ENCODE data around the gene RAB3IP.

The RAB3IP gene

GRCh38 chr12:69738351-69739286, at the start of gene RAB3IP:
Gene RAB3IP, plus strand, starts transcription at chr12:69738860. Its CDS starts 16,549 bp downstream, at chr12:69755409.
- DNase-seq (ENCODE audit: insufficient read length, low spot score) (peak; percentile 84), FAIRE-seq (peak; percentile 86)

- no peak for FAIRE-seq
- no peak for DNase-seq (ENCODE audit: insufficient read length, low spot score)
Observed at GRCh38 chr12:69689638-69690037, 49.0 kb upstream of the RAB3IP start.

- no peak for FAIRE-seq
- no peak for DNase-seq (ENCODE audit: insufficient read length, low spot score)
Observed at GRCh38 chr12:69694123-69694522, 44.5 kb upstream of the RAB3IP start.

- no peak for FAIRE-seq
- no peak for DNase-seq (ENCODE audit: insufficient read length, low spot score)
Observed at GRCh38 chr12:69698054-69698453, 40.6 kb upstream of the RAB3IP start.

GRCh38 chr12:69698769-69699540, 39.7 kb upstream of the RAB3IP start, which contains the start of gene BEST3:
Gene BEST3, minus strand, starts transcription at chr12:69699303. Its CDS starts 1,505 bp downstream, at chr12:69697798.
- no peak for DNase-seq (ENCODE audit: insufficient read length, low spot score)
- FAIRE-seq: no peak

GRCh38 chr12:69701826-69702225, 36.8 kb upstream of the RAB3IP start:
- DNase-seq (ENCODE audit: insufficient read length, low spot score) (no peak), FAIRE-seq (no peak)

GRCh38 chr12:69703146-69703642, 35.5 kb upstream of the RAB3IP start:
- no peak for FAIRE-seq
- no peak for DNase-seq (ENCODE audit: insufficient read length, low spot score)

- FAIRE-seq: no peak
Observed at GRCh38 chr12:69704357-69704756, 34.3 kb upstream of the RAB3IP start.

GRCh38 chr12:69708649-69709048, 30.0 kb upstream of the RAB3IP start:
- FAIRE-seq (no peak), DNase-seq (ENCODE audit: insufficient read length, low spot score) (no peak)

More at GRCh38 chr12:69704357-69704756, 34.3 kb upstream of the RAB3IP start:
- DNase-seq (ENCODE audit: insufficient read length, low spot score): no peak

GRCh38 chr12:69712826-69713225, 25.8 kb upstream of the RAB3IP start:
- DNase-seq (ENCODE audit: insufficient read length, low spot score) (no peak), FAIRE-seq (no peak)

- no peak for DNase-seq (ENCODE audit: insufficient read length, low spot score)
- no peak for FAIRE-seq
Observed at GRCh38 chr12:69714542-69714941, 24.1 kb upstream of the RAB3IP start.

- DNase-seq (ENCODE audit: insufficient read length, low spot score) (no peak), FAIRE-seq (no peak)
Observed at GRCh38 chr12:69719336-69720316, 19.0 kb upstream of the RAB3IP start.

GRCh38 chr12:69720750-69721149, 17.9 kb upstream of the RAB3IP start:
- FAIRE-seq: no peak
- no peak for DNase-seq (ENCODE audit: insufficient read length, low spot score)

GRCh38 chr12:69726922-69727321, 11.7 kb upstream of the RAB3IP start:
- DNase-seq (ENCODE audit: insufficient read length, low spot score): no peak
- FAIRE-seq: no peak

GRCh38 chr12:69732088-69732487, 6.6 kb upstream of the RAB3IP start:
- FAIRE-seq (no peak), DNase-seq (ENCODE audit: insufficient read length, low spot score) (no peak)

- no peak for FAIRE-seq
Observed at GRCh38 chr12:69733638-69734037, 5.0 kb upstream of the RAB3IP start.

GRCh38 chr12:69739287-69740191, 879 bp downstream of the RAB3IP start:
- FAIRE-seq (peak; percentile 79), DNase-seq (ENCODE audit: insufficient read length, low spot score) (peak; percentile 23)

More at GRCh38 chr12:69733638-69734037, 5.0 kb upstream of the RAB3IP start:
- DNase-seq (ENCODE audit: insufficient read length, low spot score): no peak

GRCh38 chr12:69744109-69744508, 5.4 kb downstream of the RAB3IP start:
- FAIRE-seq: no peak

GRCh38 chr12:69751476-69751875, 12.8 kb downstream of the RAB3IP start:
- FAIRE-seq (no peak), DNase-seq (ENCODE audit: insufficient read length, low spot score) (no peak)

More at GRCh38 chr12:69744109-69744508, 5.4 kb downstream of the RAB3IP start:
- no peak for DNase-seq (ENCODE audit: insufficient read length, low spot score)
